Mesodermal cell (in vitro differentiated cells): ENCODE results near the gene LHFPL3.

Source experiments
- H3K27ac ChIP-seq: 2 replicates; pipeline ENCODE4 v1.7.0; 2013; ENCODE audit warnings: mild to moderate bottlenecking, low read depth, low read length, moderate library complexity; ENCODE audit not compliant: severe bottlenecking
- H3K36me3 ChIP-seq: 2 replicates; pipeline ENCODE4 v1.7.1; 2013; ENCODE audit warnings: mild to moderate bottlenecking, low read length, moderate library complexity; ENCODE audit not compliant: control insufficient read depth, insufficient read depth
- H3K4me1 ChIP-seq: one replicate; pipeline ENCODE4 v1.7.1; 2013; ENCODE audit warnings: mild to moderate bottlenecking, low read length; ENCODE audit not compliant: insufficient read depth, control insufficient read depth, poor library complexity, severe bottlenecking
- H3K4me3 ChIP-seq: 2 replicates; pipeline ENCODE4 v1.7.0; 2013; ENCODE audit warnings: low read length, control low read depth, mild to moderate bottlenecking; ENCODE audit not compliant: insufficient read depth, poor library complexity, severe bottlenecking; ENCODE audit errors: extremely low read depth
- H3K9me3 ChIP-seq: 2 replicates; pipeline ENCODE4 v1.7.1; 2013; ENCODE audit warnings: mild to moderate bottlenecking, low read length, moderate library complexity; ENCODE audit not compliant: control insufficient read depth
- WGBS, 2 experiments: methylation state at CpG; one replicate each; pipeline ENCODE4 v1.1.5; 2013; ENCODE audit warnings: missing lambda C conversion rate in 2 of 2; ENCODE audit not compliant: insufficient coverage in 2 of 2; 5-methylcytosine and 5-hydroxymethylcytosine counted together

LHFPL3 gene

GRCh38 chr7:104371216-104371979 is 43.0 kb downstream of the LHFPL3 start:
- no peaks in the 10 kb centered on the region for H3K9me3 ChIP-seq
- H3K4me1 ChIP-seq = no peaks in the 10 kb centered on the region
- no peaks in the 10 kb centered on the region for H3K36me3 ChIP-seq
- WGBS, 2 experiments = 67% methylated on average over 2 of the region's 4 CpGs; no CpG with 5 or more reads in 1 of the 2 experiments
- no peak overlapping the region for H3K4me3 ChIP-seq
- H3K27ac ChIP-seq = no peak overlapping the region

DNA sequence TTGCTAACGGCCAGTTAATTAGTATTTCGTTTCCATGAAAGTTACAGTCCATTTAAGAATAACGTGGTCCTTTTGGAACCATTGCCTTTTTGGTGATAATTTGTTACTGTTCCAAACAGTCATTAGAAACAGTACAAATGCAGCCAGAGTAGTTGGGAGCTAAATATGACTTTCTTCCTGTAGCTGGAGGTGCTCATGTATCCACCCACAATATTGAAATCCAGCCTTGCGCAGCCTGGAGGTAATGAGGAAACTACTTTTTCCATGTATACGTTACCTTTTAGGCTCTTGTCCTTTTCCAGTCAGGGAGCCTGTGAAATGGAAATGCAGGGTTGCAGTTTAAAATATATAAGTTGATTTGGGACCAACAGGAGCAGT is 43.6 kb downstream of the LHFPL3 start:
- no peaks in the 10 kb centered on the region for H3K4me1 ChIP-seq
- H3K27ac ChIP-seq = no peak overlapping the region
- no peaks in the 10 kb centered on the region for H3K36me3 ChIP-seq
- 89% methylated on average over 4 of the region's 5 CpGs; no CpG with 5 or more reads in 1 of the 2 experiments for WGBS, 2 experiments
- no peak overlapping the region for H3K4me3 ChIP-seq
- H3K9me3 ChIP-seq = no peaks in the 10 kb centered on the region

DNA sequence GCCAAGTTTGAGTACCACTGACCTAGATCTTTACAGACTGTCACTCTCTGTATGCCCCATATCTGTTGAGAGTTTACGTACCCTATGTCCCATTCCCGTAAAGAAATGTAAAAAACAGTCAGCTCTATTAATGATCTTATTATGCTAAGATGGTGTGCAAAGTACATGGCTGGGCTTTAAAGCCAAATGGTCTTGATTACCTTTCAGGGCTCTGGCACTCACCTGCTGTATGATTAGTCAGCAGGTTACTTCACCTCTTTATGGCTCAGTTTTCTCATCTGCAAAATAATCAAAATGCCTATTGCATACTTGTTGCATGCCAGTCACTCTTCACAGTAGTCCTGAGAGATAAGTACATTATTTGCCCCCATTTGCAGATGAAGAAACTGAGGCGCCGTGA is 54.2 kb downstream of the LHFPL3 start:
- H3K27ac ChIP-seq = no peak overlapping the region
- no peaks in the 10 kb centered on the region for H3K9me3 ChIP-seq
- no peaks in the 10 kb centered on the region for H3K4me1 ChIP-seq
- H3K36me3 ChIP-seq = no peaks in the 10 kb centered on the region
- no peak overlapping the region for H3K4me3 ChIP-seq
- WGBS, 2 experiments = 88 to 90% methylated on average over 2 of the region's 4 CpGs

DNA sequence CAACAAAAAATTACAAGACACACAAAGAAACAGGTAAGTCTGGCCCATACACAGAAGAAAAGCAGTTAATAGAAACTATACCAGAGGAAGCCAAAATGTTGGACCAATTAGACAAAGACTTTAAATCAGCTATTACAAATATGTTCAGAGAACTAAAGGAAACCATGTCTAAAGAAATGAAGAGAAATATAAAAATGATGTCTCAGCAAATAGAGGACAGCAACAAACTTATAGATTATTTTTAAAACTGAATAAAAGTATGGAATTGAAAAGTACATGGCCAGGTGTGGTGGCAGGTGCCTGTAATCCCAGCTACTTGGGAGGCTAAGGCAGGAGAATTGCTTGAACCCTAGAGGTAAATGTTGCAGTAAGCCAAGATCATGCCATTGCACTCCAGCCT is 58.5 kb downstream of the LHFPL3 start:
- Histone ChIP-seq H3K36me3 (no peaks in the 10 kb centered on the region), H3K4me3 (no peak overlapping the region), H3K4me1 (no peaks in the 10 kb centered on the region), H3K27ac (no peak overlapping the region), H3K9me3 (no peaks in the 10 kb centered on the region)

GRCh38 chr7:104388222-104388621 is 59.8 kb downstream of the LHFPL3 start:
- Histone ChIP-seq H3K9me3 (no peaks in the 10 kb centered on the region), H3K27ac (no peak overlapping the region), H3K4me3 (no peak overlapping the region), H3K4me1 (no peaks in the 10 kb centered on the region), H3K36me3 (no peaks in the 10 kb centered on the region)
- 71% methylated on average over 1 of the region's 3 CpGs; no CpG with 5 or more reads in 1 of the 2 experiments for WGBS, 2 experiments

DNA sequence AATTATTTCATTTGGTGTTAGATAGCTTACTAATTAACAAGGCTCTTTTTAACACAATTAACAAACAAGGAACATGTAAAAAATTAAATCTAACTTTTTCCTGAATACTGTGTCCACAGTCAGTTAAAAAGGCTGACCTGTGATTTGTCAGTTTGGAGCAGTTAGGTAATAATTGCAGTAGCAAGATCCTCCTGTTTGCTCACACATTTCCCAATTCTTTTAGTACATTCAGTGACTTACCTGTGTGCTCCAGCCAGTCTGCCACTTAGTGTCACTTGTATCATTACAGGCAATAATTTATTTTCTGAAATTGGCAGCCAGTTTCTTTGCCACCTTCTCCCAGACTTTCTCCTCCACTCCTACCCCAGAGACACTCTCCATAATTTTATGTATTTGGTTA is 66.8 kb downstream of the LHFPL3 start:
- no peak overlapping the region for H3K27ac ChIP-seq
- H3K4me1 ChIP-seq = no peaks in the 10 kb centered on the region
- H3K9me3 ChIP-seq = no peaks in the 10 kb centered on the region
- H3K4me3 ChIP-seq = no peak overlapping the region
- no peaks in the 10 kb centered on the region for H3K36me3 ChIP-seq

DNA sequence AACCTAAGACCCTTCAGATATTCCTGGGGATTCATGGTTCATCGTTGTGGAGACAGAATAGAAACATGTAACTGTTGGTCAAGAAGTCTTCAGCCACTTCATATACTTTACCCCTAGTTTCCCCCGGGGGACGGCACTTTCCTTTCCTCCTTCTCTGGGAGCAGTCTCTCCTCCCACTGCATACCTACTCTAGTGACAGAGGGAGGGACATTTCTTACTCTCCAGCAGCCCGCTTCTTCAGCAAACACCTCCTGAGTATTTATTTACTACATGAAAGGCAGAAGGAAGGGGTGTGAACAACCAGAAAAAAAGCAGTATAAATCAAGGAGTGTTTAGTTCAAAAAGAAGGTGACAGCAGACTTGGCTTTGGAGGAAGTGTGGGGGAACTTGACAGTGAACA is 69.0 kb downstream of the LHFPL3 start:
- WGBS, 2 experiments = 33% methylated on average over 3 of the region's 4 CpGs; no CpG with 5 or more reads in 1 of the 2 experiments

DNA sequence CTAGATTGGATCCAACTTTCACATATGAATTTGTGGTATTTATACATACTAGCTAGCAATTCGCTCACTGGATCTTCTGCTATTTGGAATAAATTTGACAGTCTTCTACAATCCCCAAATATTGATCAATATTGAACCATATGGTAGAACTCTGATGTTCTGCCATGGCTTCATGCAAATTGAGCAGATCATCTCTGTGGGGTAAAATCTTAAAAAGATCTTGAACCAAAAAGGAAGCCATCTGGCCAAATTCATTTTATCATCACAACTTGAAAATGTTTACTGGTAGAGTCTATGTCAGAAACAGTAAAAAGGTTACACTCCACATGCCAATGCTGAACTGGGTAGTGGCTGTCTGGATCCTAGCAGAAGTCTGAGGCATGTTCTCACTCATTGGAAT is 80.0 kb downstream of the LHFPL3 start:
- Histone ChIP-seq H3K36me3 (no peaks in the 10 kb centered on the region), H3K4me1 (no peaks in the 10 kb centered on the region), H3K4me3 (no peak overlapping the region), H3K27ac (no peak overlapping the region), H3K9me3 (no peaks in the 10 kb centered on the region)
- no CpG with 5 or more reads among the region's 1 CpG for WGBS, 2 experiments

More for the DNA sequence above, 69.0 kb downstream of the LHFPL3 start:
- no peak overlapping the region for H3K4me3 ChIP-seq
- no peaks in the 10 kb centered on the region for H3K36me3 ChIP-seq
- no peak overlapping the region for H3K27ac ChIP-seq
- no peaks in the 10 kb centered on the region for H3K9me3 ChIP-seq
- H3K4me1 ChIP-seq = no peaks in the 10 kb centered on the region

DNA sequence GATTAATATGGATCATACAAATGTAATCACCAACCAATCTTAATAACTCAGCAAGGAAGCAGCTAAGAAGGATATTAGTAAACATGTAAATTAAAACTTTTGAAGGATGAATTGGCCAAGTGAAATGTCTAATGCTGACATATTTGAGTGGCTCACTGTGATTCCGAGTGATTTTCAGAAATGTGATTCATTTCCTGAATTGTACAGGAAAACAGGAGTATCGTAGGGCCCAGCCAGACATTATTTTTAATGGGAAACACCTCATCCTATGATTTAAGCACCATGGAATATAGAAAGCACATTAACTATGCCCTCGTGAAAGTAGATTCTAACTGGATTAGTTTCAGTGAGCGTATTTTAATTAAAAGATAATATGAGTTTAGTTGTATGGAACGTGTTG is 82.3 kb downstream of the LHFPL3 start:
- Histone ChIP-seq H3K4me1 (no peaks in the 10 kb centered on the region), H3K4me3 (no peak overlapping the region), H3K27ac (no peak overlapping the region), H3K9me3 (no peaks in the 10 kb centered on the region), H3K36me3 (no peaks in the 10 kb centered on the region)
- 88 to 93% methylated on average over 3 to 4 of the region's 5 CpGs for WGBS, 2 experiments

GRCh38 chr7:104412911-104413310 is 84.5 kb downstream of the LHFPL3 start:
- no peak overlapping the region for H3K27ac ChIP-seq
- H3K36me3 ChIP-seq = no peaks in the 10 kb centered on the region
- no peak overlapping the region for H3K4me3 ChIP-seq
- no peaks in the 10 kb centered on the region for H3K9me3 ChIP-seq
- no peaks in the 10 kb centered on the region for H3K4me1 ChIP-seq
- WGBS, 2 experiments = 59 to 85% methylated on average over 2 to 3 of the region's 3 CpGs

DNA sequence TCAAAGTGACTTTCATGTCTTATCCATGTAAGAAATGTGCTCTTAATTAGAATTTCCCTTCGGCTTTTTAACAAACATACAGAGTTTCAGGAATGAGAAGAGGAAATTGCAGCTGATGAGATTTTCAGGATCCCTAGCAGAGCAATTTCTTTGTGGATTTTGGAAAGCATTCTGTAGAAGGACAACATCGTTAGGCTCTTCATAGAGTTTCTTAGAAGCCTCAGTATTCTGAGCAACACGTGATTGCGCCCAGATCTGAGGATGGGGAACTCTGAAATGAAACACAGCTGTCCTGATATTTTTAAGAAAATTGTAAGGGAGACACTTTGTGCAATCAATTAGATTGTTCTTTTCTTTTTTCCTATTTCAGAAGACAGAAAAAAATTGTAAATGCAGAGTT is 85.8 kb downstream of the LHFPL3 start:
- Histone ChIP-seq H3K4me1 (no peaks in the 10 kb centered on the region), H3K9me3 (no peaks in the 10 kb centered on the region), H3K27ac (no peak overlapping the region), H3K4me3 (no peak overlapping the region), H3K36me3 (no peaks in the 10 kb centered on the region)
- 93 to 100% methylated on average over 2 to 3 of the region's 4 CpGs for WGBS, 2 experiments
